HepG2 (cell line): ENCODE data around the gene BCL2L2. TPM values are rescaled to one million over a fixed set of nuclear protein-coding genes. Genes with fewer than 3 reads are reported as not detected.

Source experiments
- AGO2 ChIP-seq: fragments of 200-400 bp; formaldehyde crosslinking; optimal IDR thresholded peaks from 2 replicates; pipeline ENCODE3; 2017; ENCODE audit warnings: mild to moderate bottlenecking, low read depth, low read length, moderate library complexity
- ATAD3A ChIP-seq: sonication (generic); formaldehyde crosslinking; IDR thresholded peaks from 2 replicates; pipeline ENCODE4 v1.4.0; 2020; ENCODE audit warnings: missing genetic modification reagents
- ATF1 ChIP-seq: IDR thresholded peaks from 2 replicates; pipeline ENCODE4 v1.6.1; 2016; ENCODE audit warnings: mild to moderate bottlenecking, control low read depth
- FOXK1 ChIP-seq: sonication (generic); formaldehyde crosslinking; IDR thresholded peaks from 2 replicates; pipeline ENCODE4 v1.4.0; 2020; ENCODE audit warnings: low read depth, missing genetic modification reagents, borderline replicate concordance
- LCORL ChIP-seq, 2 experiments: fragments of 450-650 bp in 1 of 2; sonication (generic) in 1 of 2; formaldehyde crosslinking in 1 of 2; IDR thresholded peaks; 2 replicates each; pipeline versions ENCODE4 v1.5.0 to v1.6.1; 2017 to 2020; ENCODE audit warnings: antibody characterized with exemption in 1 of 2, missing genetic modification reagents in 1 of 2
- MXD1 ChIP-seq: sonication (generic); formaldehyde crosslinking; IDR thresholded peaks from 2 replicates; pipeline ENCODE4 v1.4.0; 2020; ENCODE audit warnings: mild to moderate bottlenecking, missing genetic modification reagents
- RERE ChIP-seq: IDR thresholded peaks from 2 replicates; pipeline ENCODE4 v1.6.1; 2016; ENCODE audit warnings: low read depth, missing genetic modification reagents, missing compliant biosample characterization
- SNAI1 ChIP-seq: sonication (generic); formaldehyde crosslinking; IDR thresholded peaks from 2 replicates; pipeline ENCODE4 v1.5.0; 2020; ENCODE audit warnings: mild to moderate bottlenecking, missing genetic modification reagents, borderline replicate concordance
- SPEN ChIP-seq: sonication (generic); formaldehyde crosslinking; IDR thresholded peaks from 2 replicates; pipeline ENCODE4 v1.5.1; 2020; ENCODE audit warnings: low read depth, mild to moderate bottlenecking, missing genetic modification reagents
- ZFP36 ChIP-seq: fragments of 150-350 bp; IDR thresholded peaks from 2 replicates; pipeline ENCODE4 v1.6.1; 2018; ENCODE audit warnings: borderline replicate concordance, low read length, low read depth; ENCODE audit not compliant: partially characterized antibody
- ZNF124 ChIP-seq: sonication (generic); formaldehyde crosslinking; IDR thresholded peaks from 2 replicates; pipeline ENCODE4 v1.4.0; 2020; ENCODE audit warnings: missing genetic modification reagents
- ZNF460 ChIP-seq: sonication (generic); formaldehyde crosslinking; IDR thresholded peaks from 2 replicates; pipeline ENCODE4 v1.5.1; 2020; ENCODE audit warnings: missing genetic modification reagents, mild to moderate bottlenecking, borderline replicate concordance
- ZNF512B ChIP-seq: sonication (generic); formaldehyde crosslinking; IDR thresholded peaks from 2 replicates; pipeline ENCODE4 v1.5.1; 2020; ENCODE audit warnings: missing genetic modification reagents, mild to moderate bottlenecking, borderline replicate concordance
- polyA plus RNA-seq, 8 experiments: library from polyadenylated mRNA; depleted of rRNA in 3 of 8; stranded (reverse) in 7 of 8; unstranded in 1 of 8; fragments of >200 nt; fragmentation: Illumina TruSeq in 4 of 8; extraction: Trizol in 4 of 8; gene quantifications; 2 replicates each; pipeline versions ENCODE4 v1.2.1 to v1.2.3, GENCODE V29; 2011 to 2016; ENCODE audit warnings: low read depth in 4 of 8, missing spikeins in 1 of 8, mixed read lengths in 1 of 8; ENCODE audit not compliant: insufficient read depth in 1 of 8
- total RNA-seq, 5 experiments: library from RNA; depleted of rRNA; stranded (reverse); fragments of >200 nt; fragmentation: Illumina TruSeq; extraction: Trizol; gene quantifications; 2 replicates each; pipeline ENCODE4 v1.2.3, GENCODE V29; 2016; ENCODE audit warnings: low read depth in 1 of 5
- TF ChIP-seq, protein P1 (sequence below), 2 experiments: sonication (generic) in 1 of 2; formaldehyde crosslinking in 1 of 2; IDR thresholded peaks; 2 replicates each; pipeline versions ENCODE4 v1.4.0 to v1.6.1; 2018 to 2020; ENCODE audit warnings: missing genetic modification reagents in 2 of 2, borderline replicate concordance in 1 of 2, low read depth in 1 of 2, mild to moderate bottlenecking in 1 of 2, missing biosample characterization in 1 of 2
- TF ChIP-seq, protein P2 (sequence below): sonication (generic); formaldehyde crosslinking; conservative IDR thresholded peaks from 2 replicates; pipeline ENCODE4 v1.5.0; 2020; ENCODE audit warnings: missing genetic modification reagents

Gene BCL2L2
- total and polyA plus RNA-seq, 2 of the 13 experiments (the other 11 are each of a cell fraction or from before 2014, with no cell fraction given) = 28.1 to 49.8 TPM

- TF ChIP-seq ZNF512B = no peak
- TF ChIP-seq, protein P1, sequence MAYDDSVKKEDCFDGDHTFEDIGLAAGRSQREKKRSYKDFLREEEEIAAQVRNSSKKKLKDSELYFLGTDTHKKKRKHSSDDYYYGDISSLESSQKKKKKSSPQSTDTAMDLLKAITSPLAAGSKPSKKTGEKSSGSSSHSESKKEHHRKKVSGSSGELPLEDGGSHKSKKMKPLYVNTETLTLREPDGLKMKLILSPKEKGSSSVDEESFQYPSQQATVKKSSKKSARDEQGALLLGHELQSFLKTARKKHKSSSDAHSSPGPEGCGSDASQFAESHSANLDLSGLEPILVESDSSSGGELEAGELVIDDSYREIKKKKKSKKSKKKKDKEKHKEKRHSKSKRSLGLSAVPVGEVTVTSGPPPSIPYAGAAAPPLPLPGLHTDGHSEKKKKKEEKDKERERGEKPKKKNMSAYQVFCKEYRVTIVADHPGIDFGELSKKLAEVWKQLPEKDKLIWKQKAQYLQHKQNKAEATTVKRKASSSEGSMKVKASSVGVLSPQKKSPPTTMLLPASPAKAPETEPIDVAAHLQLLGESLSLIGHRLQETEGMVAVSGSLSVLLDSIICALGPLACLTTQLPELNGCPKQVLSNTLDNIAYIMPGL (CRISPR knock-in tag; IDR thresholded peaks at IDR 0.05; ENCODE audit: borderline replicate concordance in 1 of 2, low read depth in 1 of 2) = peak; percentile 43 to 72; a peak in 1 of 4 replicates
- no peak for TF ChIP-seq ZNF124
- no peak for TF ChIP-seq SNAI1 (CRISPR knock-in tag)
- TF ChIP-seq FOXK1 (CRISPR knock-in tag) = peak; percentile 49; the same call in 1 of the 2 replicates
- TF ChIP-seq, protein P2, sequence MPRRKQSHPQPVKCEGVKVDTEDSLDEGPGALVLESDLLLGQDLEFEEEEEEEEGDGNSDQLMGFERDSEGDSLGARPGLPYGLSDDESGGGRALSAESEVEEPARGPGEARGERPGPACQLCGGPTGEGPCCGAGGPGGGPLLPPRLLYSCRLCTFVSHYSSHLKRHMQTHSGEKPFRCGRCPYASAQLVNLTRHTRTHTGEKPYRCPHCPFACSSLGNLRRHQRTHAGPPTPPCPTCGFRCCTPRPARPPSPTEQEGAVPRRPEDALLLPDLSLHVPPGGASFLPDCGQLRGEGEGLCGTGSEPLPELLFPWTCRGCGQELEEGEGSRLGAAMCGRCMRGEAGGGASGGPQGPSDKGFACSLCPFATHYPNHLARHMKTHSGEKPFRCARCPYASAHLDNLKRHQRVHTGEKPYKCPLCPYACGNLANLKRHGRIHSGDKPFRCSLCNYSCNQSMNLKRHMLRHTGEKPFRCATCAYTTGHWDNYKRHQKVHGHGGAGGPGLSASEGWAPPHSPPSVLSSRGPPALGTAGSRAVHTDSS = no peak
- no peak for TF ChIP-seq ATF1
- no peak for TF ChIP-seq AGO2
- TF ChIP-seq ZNF460 (CRISPR knock-in tag) = no peak
- no peak for TF ChIP-seq MXD1 (CRISPR knock-in tag)
- 0 out of 2 replicates have a peak, but pooled peaks have one; percentile 20 for TF ChIP-seq RERE (CRISPR knock-in tag)
- TF ChIP-seq SPEN (CRISPR knock-in tag) = no peak
- TF ChIP-seq ZFP36 = no peak
- TF ChIP-seq ATAD3A (CRISPR knock-in tag) = no peak
- peak; percentile 32; the same call in 1 of the 2 replicates for TF ChIP-seq LCORL (IDR thresholded peaks at IDR 0.05)
- TF ChIP-seq LCORL (CRISPR knock-in tag; IDR thresholded peaks at IDR 0.05) = peak; percentile 69; the same call in 1 of the 2 replicates
These were observed 21.5 kb downstream of the BCL2L2 start (continued) for GRCh38 chr14:23327947-23328744.
